Astrocyte of the spinal cord (primary cell): ENCODE data around the gene RUNX1.

Experiments
- DNase-seq: peaks from one replicate; pipeline ENCODE4 v3.0.0; 2011; ENCODE audit warnings: low read depth, low spot score
- H3K4me3 ChIP-seq: 2 replicates; pipeline ENCODE4 v1.5.1; 2011; ENCODE audit warnings: low read depth, mild to moderate bottlenecking, low read length, moderate library complexity
- CTCF ChIP-seq: IDR thresholded peaks from 2 replicates; pipeline ENCODE4 v1.5.1; 2012; ENCODE audit warnings: low read depth, mild to moderate bottlenecking, low read length, inconsistent platforms
- in situ Hi-C: cut with HindIII; loops from 2 replicates; pipeline ENCODE4 v1.10.0; 2017; ENCODE audit warnings: low sequenced_read_pairs

The RUNX1 gene

GRCh38 chr21:34817821-34818661, 231.1 kb downstream of the RUNX1 start:
- in situ Hi-C loops: no loop called here
- no peak overlapping the region for H3K4me3 ChIP-seq
- DNase-seq: no peak
- TF ChIP-seq CTCF: no peak

DNA sequence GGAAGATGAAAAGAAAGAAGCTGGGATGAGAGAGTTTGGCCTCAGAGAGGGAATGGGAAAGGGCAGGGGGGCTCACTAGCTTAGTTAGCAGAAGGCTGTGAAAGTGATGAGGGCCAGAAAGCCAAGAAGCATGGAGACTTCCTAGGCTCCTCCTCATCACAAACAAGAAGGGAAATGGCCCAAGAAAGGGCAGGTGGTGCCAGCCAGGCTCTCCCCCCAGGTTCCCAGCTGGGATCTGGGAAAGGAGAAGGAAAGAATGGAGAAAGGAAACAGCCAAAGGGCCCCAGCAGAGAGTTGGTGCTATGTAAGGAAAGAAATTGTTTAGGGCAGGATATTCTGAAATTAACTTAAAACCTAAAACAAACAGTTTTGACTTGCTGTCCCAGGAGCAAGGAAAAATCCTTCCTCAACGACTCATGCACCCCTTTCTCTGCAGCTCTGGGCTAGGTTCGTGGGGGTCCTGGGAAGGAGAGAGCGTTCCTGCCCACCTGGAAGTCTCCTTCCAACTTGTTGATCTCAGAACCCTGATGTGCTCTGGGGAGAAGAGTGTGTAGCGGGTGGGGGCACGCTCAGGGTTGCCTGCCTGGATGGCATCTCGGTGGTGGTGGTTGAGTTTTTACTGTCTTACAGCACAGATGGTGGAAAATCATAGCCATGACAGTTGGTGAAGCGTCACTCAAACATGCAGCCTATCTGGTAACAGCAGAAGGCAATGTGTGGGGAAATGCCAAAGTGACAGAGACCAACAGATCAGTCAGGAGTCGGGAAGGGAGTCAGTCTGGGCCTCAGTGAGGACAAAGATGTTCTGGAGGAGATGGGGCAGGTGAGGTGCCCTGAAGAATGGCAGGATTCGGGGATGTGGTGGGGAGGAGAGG, 233.0 kb downstream of the RUNX1 start:
- H3K4me3 ChIP-seq: no peak overlapping the region
- in situ Hi-C loops: no loop called here
- TF ChIP-seq CTCF: no peak
- DNase-seq: no peak

- no peak for DNase-seq
- no peak for TF ChIP-seq CTCF
- in situ Hi-C loops: no loop called here
- no peak overlapping the region for H3K4me3 ChIP-seq
These were observed 234.6 kb downstream of the RUNX1 start for GRCh38 chr21:34814529-34814951.

GRCh38 chr21:34813266-34813894, 235.7 kb downstream of the RUNX1 start:
- peak; percentile 79 for DNase-seq
- no peak for TF ChIP-seq CTCF
- in situ Hi-C loops: no loop called here
- H3K4me3 ChIP-seq: no peak overlapping the region

DNA sequence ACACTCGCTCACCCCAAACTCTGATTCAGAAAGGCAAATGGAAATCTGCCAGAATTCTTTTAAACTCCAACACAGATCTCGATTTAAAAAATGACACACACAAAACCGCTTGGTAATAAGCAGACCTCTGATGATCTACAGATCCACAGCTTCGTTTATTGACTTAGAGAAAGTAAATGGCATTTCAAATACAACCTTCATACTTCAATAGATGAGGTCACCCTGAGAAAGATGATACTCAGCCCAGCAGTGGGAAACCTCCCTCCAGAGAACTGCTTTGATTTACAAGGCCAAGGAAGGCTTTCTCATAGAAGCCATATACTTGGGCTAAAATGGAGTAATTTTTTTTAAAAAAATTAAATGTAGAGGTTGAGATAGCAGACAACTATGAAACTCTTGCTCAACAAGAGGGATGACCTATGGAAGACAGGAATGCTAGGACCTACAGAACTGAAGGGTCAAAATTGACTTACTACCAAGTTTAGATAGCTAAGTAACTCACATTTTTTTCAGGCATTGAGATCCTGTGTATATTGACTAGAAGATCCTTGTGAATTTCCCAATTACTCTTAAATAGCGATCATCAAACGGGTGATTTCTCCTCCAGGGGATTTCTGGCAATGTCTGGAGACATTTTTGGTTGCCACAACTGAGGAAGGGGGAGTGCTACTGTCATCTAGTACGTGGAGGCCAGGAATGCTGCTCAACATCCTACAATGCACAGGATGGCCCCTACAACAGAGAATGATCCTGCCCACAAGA, 236.4 kb downstream of the RUNX1 start:
- H3K4me3 ChIP-seq: no peak overlapping the region
- TF ChIP-seq CTCF: no peak
- peak; percentile 97 for DNase-seq
- in situ Hi-C loops: no loop called here

GRCh38 chr21:34811368-34811767, 237.7 kb downstream of the RUNX1 start:
- TF ChIP-seq CTCF: no peak
- H3K4me3 ChIP-seq: no peak overlapping the region
- in situ Hi-C loops: no loop called here
- no peak for DNase-seq
